Lung microvascular endothelial cell (primary cell): ENCODE results near the gene RELL1. TPM values are rescaled to one million over a fixed set of nuclear protein-coding genes. Genes with fewer than 3 reads are reported as not detected.
A peak's percentile ranks its signal among the peaks of the same experiment; 100 is the strongest.

Source experiments
- DNase-seq, 2 donors: peaks; one replicate each; pipeline versions ENCODE4 v3.0.0 to v3.0.0-alpha.2; 2010; ENCODE audit warnings: low read depth in 2 of 2
- total RNA-seq: library from RNA; depleted of rRNA; stranded (reverse); fragments of >200 nt; gene quantifications from 2 replicates; pipeline ENCODE4 v1.2.1, GENCODE V29; 2014

RELL1 gene
- 98.7 and 129 TPM in 2 replicates for total RNA-seq

- DNase-seq: peak; percentile 100
These were observed at the start of gene RELL1 for GRCh38 chr4:37686373-37687193. RELL1 (minus strand) TSS chr4:37686376; CDS start chr4:37686287, 89 bp downstream.

DNA sequence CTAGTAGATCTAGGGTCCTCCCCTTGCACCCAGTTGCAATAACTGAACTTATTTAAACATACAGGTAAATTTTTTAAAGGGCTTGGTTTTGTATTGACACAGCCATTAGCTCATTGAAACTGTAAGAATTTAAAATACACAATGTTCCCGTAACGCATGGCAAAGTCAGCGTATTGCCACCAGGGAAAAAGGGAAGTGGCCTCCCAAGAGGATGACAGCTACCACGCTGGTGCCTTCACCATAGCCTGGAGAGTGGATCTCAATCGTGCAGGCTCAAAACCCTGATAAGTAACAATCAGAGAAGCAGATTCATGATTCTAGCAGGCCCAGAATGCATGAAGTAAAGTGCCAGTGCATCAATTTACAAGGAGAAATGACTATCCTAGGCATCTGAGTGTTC lies 49.4 kb upstream of the RELL1 start:
- no peak for DNase-seq

DNA sequence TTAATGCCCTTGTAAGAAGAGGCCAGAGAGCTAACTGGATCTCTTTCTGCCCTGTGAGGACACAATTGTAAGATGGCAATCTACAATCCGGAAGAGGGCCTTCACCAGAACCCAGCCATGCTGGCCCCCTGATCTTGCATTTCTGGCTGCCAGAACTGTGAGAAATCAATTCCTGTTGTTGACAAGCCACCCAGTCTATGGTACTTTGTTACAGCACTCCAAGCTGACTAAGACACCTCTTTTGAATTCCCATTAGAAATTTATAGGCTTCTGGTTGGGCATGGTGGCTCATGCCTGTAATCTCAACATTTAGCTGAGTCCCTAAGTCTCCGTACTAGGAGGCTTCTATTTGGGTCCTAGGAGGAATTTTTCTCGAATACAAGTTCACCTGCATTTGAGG lies 48.8 kb upstream of the RELL1 start:
- DNase-seq: no peak

DNA sequence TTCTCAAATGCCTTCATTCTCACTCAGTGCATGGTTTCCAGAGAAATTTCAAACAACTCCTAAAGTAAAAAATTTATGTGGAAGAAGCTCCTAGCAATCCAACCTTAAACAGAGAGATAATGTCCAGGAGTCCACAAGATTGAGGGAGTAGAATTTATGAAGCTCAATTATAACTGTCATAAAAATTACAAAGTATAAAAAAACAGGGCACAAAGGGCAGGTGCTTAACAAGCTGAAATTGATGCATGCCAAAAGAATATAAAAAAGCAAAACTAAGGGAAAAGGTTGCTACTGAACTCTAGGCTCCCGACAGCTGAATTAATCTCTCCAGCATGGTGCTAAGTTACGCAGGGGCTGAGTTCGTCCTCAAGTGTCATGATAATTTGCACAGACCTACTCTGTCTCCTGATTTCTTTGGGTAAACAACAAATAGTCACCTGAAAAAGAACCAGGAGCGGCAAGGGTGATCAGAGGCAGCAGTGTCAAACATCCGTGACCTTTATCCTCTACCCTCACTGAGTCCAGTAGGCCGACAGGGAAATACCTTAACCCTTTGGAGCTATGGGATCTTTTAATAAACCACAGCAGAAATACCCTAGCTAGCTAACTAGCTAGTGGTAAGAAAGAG lies 47.2 kb upstream of the RELL1 start:
- no peak for DNase-seq

- no peak for DNase-seq
These were observed 46.5 kb upstream of the RELL1 start for GRCh38 chr4:37732526-37733186.

DNA sequence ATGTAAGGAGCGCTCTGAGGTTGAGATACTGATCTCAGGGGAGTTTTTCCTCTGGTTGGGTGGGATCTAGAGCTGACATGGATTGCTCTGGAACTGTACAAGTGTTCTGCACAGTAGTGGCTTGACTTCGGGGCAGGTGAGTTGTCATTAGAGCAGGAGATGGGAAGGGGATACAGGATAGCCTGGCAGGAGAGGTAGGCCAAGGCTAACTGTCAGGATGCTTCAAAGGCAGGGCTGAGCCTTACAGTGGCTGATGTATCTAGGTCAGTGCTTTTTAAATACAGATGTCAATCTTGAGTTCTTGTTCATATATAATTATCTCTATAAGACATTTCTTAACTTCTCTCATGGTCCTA lies 43.5 kb upstream of the RELL1 start:
- no peak for DNase-seq

GRCh38 chr4:37728064-37728463 lies 41.9 kb upstream of the RELL1 start:
- no peak for DNase-seq

- DNase-seq: no peak
These were observed 41.5 kb upstream of the RELL1 start for GRCh38 chr4:37727635-37728034.

DNA sequence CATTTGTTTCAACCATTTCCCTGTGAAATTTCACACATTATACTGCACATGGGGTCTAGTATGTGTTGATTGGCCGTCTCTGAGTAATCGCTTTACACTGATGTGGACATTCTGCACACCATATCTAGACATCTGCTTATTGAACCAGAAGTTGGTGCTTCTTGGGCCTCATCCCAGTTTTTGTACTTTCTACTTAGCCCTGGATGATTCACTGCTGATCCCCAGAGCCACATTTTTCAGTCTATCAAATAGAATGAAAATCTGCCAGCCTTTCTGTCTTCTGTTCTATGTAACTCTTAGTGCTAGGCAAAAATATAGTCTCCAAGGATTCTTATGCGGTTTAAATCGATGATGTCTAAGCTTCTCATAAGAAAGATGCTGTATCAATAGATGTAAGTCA lies 40.5 kb upstream of the RELL1 start:
- no peak for DNase-seq

DNA sequence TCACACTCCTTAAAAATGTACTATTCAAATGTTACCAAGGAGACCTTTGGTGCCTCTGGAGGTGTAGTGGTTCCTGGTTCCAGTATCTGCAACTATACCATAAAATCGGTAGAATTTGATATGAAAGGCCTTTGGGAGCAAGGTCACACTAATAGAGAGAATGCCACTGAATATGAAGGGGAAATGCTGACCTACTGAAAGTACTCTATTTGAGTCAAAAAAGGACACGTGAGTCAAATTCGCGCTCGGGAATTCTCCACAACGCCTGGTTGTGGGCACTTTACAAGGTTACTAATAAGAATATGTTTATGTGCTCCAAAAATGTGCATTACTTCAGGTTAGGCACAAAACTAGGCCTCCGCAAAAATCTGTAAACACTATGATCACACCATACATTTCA lies 39.5 kb upstream of the RELL1 start:
- DNase-seq: no peak

- DNase-seq: no peak
These were observed 36.9 kb upstream of the RELL1 start for GRCh38 chr4:37723067-37723466.

DNA sequence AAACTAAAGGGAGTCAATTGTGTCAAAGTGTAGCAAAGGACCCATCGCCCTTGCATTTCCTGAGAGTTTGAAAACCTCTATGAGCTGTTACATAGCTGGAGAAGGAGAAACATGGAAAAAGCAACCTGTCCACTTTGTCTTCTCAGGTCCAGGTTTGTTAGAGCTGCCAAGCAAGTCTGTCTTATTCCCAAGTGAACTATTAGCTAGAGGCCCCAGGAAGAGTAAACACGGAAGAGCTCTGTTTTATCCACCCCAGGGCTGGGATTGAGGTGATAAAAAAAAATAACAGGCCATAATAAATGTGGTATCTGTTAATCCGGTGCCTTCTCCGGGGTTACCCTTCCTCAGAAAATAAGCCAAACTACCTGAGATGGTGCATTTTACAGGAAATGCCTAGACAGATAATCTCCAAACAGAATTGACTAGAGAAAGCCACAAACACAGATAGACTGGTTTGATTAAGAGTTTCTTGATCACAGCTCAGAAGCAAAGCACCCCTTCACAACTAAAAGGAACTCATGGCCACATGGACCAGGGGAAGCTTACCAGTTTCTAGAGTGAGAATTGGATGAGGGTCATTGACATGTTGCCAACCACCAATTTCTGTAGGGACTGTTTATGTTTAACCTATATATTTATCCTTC lies 35.9 kb upstream of the RELL1 start:
- no peak for DNase-seq

- no peak for DNase-seq
These were observed 32.8 kb upstream of the RELL1 start for GRCh38 chr4:37719021-37719420.

DNA sequence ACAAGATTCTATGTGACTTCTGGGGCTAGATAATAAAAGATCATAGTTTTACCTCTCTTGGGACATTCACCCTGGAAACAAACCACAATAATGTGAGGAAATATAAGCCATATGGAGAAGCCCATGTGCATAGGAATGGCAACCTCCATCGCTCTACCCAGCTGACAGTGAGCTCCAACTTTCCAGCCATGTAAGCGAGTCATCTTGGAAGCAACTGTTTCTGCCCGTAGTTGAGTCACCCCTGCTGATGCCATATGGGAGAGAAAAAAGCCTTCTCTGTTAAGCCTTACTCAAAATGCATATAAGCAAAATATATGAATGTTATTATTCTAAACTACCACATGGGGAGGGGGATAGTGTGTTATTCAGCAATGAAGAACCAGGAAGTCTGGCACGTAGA lies 31.4 kb upstream of the RELL1 start:
- DNase-seq: peak in 1 of 2 donors; percentile 35

GRCh38 chr4:37715889-37716402 lies 29.8 kb upstream of the RELL1 start:
- DNase-seq: peak in 1 of 2 donors; percentile 65

DNA sequence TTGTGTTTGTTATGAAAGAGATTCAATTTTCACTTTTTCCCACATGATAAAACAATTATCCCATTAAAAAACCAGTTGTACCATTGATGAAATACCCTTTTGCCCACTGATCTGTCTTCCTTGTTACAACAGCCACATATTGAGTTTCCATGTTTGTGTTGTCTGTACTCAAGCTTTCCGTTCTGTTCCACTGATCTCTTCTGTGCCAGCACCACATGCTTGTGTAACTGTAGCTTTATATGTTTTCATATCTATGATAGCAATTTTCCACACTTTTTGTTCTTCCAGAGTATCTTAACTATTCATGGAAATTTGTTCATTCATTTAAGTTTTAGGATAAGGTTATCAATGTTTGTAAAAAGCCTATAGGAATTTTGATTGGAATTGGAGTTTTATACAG lies 24.3 kb upstream of the RELL1 start:
- peak in 1 of 2 donors; percentile 49 for DNase-seq

- DNase-seq: no peak
These were observed 19.9 kb upstream of the RELL1 start for GRCh38 chr4:37706032-37706431.

DNA sequence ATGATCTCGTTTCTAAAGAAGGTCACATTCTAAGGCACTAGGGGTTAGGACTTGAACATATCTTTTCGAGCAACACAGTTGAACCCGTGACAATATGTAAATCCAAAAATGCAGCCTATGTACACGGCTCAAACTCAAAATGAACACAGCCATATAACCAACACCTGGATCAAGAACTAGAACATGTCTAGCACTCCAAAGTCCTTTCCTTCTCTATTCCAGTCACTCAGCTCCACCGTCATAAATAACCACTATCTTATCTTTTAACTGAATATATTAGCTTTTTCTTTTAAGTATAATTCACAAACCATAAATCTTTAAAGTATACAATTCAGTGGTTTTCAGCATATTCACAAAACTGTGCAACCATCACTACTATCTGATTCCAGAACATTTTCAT lies 19.4 kb upstream of the RELL1 start:
- no peak for DNase-seq

DNA sequence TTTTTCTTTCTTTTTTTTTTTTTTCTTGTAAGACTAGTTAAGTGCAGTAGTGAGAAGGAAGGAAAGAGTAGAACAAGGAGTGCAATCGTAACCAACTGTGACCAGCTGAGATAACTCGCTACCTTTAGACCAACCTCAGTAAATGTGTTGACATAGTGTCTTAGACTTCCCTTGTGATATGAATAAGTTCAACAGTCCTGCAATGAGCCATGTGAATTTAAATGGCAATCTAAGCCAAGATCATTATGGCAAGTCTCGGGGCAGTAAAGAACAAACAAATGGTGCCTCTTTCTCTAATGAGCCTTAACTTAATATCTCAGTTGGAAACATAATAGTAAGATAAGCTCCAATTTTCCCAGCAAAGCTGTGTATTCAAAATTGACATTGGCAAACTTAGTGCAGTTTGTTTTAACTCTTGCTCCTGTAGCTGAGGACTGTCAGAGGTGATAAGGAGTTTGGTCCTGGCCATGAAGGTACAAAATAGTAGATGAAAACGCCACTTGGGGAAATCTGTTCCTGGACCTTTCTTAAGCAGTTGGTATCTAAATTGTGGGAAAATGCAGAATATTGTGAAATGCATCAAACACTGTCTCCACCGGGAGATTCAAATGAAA lies 13.8 kb upstream of the RELL1 start:
- DNase-seq: no peak

- no peak for DNase-seq
These were observed 11.4 kb upstream of the RELL1 start for GRCh38 chr4:37697566-37697965.

DNA sequence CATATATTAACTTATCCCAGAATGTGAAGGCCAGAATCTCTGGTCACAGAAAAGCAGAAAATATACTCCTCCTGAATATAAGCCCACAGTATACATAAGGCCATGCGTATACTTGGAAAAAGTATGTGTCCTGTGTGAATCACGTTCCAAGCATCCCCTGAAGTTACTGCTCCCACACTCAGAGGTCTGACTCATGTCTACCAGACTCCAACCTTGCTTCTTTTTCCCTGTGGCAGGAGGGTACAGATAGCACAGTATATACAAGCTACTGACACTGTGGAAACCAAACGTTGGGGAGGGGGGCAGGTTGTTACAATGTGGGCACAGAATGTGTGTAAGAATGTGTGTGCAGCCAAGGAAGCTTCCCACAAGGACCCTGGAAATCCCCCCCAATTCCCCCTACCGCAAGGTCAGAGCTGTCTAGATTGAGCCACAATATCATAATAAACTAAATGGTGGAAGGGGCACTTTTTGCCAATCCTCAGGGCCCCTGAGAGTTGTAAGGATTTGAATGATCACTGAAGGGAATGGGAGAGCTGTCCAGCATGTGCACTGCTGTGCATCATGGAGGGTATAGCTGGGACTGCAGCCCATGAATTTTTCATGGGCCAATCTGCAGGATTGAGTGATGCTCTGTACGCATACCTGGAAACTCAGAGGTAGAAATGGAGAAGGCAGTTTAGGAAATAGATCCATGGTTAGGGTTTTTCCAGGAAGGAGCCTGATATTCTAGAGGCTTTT lies 7.4 kb upstream of the RELL1 start:
- DNase-seq: peak in 1 of 2 donors; percentile 59
